CMK (cell line): Measurements from ENCODE around the gene COL27A1.

Experiments
- DNase-seq: peaks from one replicate; pipeline ENCODE4 v3.0.0-alpha.2; 2010; ENCODE audit warnings: low read depth

The COL27A1 gene

GRCh38 chr9:114342755-114343440, 187.6 kb downstream of the COL27A1 start:
- no peak for DNase-seq

GRCh38 chr9:114343471-114344187, 188.3 kb downstream of the COL27A1 start:
- no peak for DNase-seq

GRCh38 chr9:114344188-114344566, 188.8 kb downstream of the COL27A1 start:
- no peak for DNase-seq

GRCh38 chr9:114344692-114345091, 189.4 kb downstream of the COL27A1 start:
- no peak for DNase-seq

GRCh38 chr9:114345493-114346065, 190.2 kb downstream of the COL27A1 start:
- DNase-seq: no peak

- no peak for DNase-seq
Measured at GRCh38 chr9:114346146-114346545, 190.8 kb downstream of the COL27A1 start.

GRCh38 chr9:114347675-114348074, 192.3 kb downstream of the COL27A1 start:
- DNase-seq: no peak

- no peak for DNase-seq
Measured at GRCh38 chr9:114348261-114348905, 193.0 kb downstream of the COL27A1 start.

- peak; percentile 83 for DNase-seq
Measured at GRCh38 chr9:114348906-114349482, 193.7 kb downstream of the COL27A1 start.

GRCh38 chr9:114349713-114350480, 194.6 kb downstream of the COL27A1 start:
- DNase-seq: no peak

GRCh38 chr9:114350636-114351401, 195.5 kb downstream of the COL27A1 start:
- no peak for DNase-seq

GRCh38 chr9:114351932-114352331, 196.6 kb downstream of the COL27A1 start:
- DNase-seq: no peak

GRCh38 chr9:114355821-114356220, 200.5 kb downstream of the COL27A1 start:
- no peak for DNase-seq

- no peak for DNase-seq
Measured at GRCh38 chr9:114356792-114357191, 201.5 kb downstream of the COL27A1 start.

- DNase-seq: no peak
Measured at GRCh38 chr9:114357360-114357759, 202.0 kb downstream of the COL27A1 start.

- no peak for DNase-seq
Measured at GRCh38 chr9:114357911-114358328, 202.6 kb downstream of the COL27A1 start.

GRCh38 chr9:114359801-114360200, 204.5 kb downstream of the COL27A1 start:
- DNase-seq: no peak

GRCh38 chr9:114361542-114361941, 206.2 kb downstream of the COL27A1 start:
- no peak for DNase-seq
